GM12878 (cell line): ENCODE data around the gene PACS1. TPM values are rescaled to one million over a fixed set of nuclear protein-coding genes. Genes with fewer than 3 reads are reported as not detected.

Experiments
- ATAC-seq: fragments of 200-7000 bp; cut with Tn5 transposase; 3 replicates; pipeline ENCODE4 v1.9.1; 2020; ENCODE audit warnings: mild to moderate bottlenecking, moderate library complexity
- BruUV-seq: library from RNA; stranded (reverse); fragments of 400-500 nt; replicated peaks from 2 replicates; lab custom pipeline; 2021; lab: Mats Ljungman, UMichigan
- CTCF ChIA-PET: fragments of 300-600 bp; sonication (Branson Sonifier 250); formaldehyde crosslinking; extraction: SDS; loops from one replicate; lab custom pipeline; 2021; ENCODE audit warnings: inconsistent platforms; lab: Yijun Ruan, JAX
- POLR2A ChIA-PET: fragments of 350-600 bp; formaldehyde crosslinking; extraction: SDS; loops from one replicate; lab custom pipeline; 2021; ENCODE audit warnings: inconsistent platforms; lab: Charles Lee
- RAD21 ChIA-PET: fragments of 300-600 bp; sonication (Branson Sonifier 250); formaldehyde crosslinking; loops from one replicate; lab custom pipeline; 2023; ENCODE audit warnings: antibody characterized with exemption; ENCODE audit not compliant: unreplicated experiment; lab: Charles Lee
- SMC1A ChIA-PET: fragments of 300-600 bp; sonication (Branson Sonifier 250); formaldehyde crosslinking; loops from one replicate; lab custom pipeline; 2023; ENCODE audit not compliant: unreplicated experiment, uncharacterized antibody; lab: Charles Lee
- DNase-seq: peaks from one replicate; pipeline ENCODE4 v3.0.0-alpha.2; 2011; ENCODE audit warnings: low read depth, low spot score
- FAIRE-seq: peaks from 3 replicates; lab custom pipeline; 2011; peaks lifted over from hg19 to GRCh38; lab: Jason Lieb, UNC
- H2AFZ ChIP-seq: 2 replicates; pipeline ENCODE4 v1.6.0; 2011; ENCODE audit warnings: low read depth, low read length, control low read depth; ENCODE audit not compliant: control insufficient read depth
- H3K27ac ChIP-seq: 2 replicates; pipeline ENCODE4 v1.5.1; 2011; ENCODE audit warnings: control low read depth; ENCODE audit not compliant: control insufficient read depth, insufficient read depth
- H3K27me3 ChIP-seq, 2 experiments: replicated peaks in 1 of 2; 2 replicates each; pipeline versions ENCODE4 v1.6.0 to v1.6.1; 2011; ENCODE audit warnings: low read length in 1 of 2; ENCODE audit not compliant: control insufficient read depth in 2 of 2, insufficient read depth in 2 of 2
- H3K36me3 ChIP-seq, 2 experiments: 2 replicates each; pipeline ENCODE4 v1.5.1; 2011; ENCODE audit warnings: low read length in 1 of 2; ENCODE audit not compliant: control insufficient read depth in 2 of 2, insufficient read depth in 2 of 2
- H3K4me1 ChIP-seq: 2 replicates; pipeline ENCODE4 v1.6.1; 2011; ENCODE audit warnings: mild to moderate bottlenecking, low read length, moderate library complexity, mixed read lengths; ENCODE audit not compliant: control insufficient read depth, insufficient read depth
- H3K4me2 ChIP-seq: 2 replicates; pipeline ENCODE4 v1.6.0; 2011; ENCODE audit warnings: control low read depth; ENCODE audit not compliant: control insufficient read depth, insufficient read depth
- H3K4me3 ChIP-seq: fragments of 200-600 bp; sonication (generic); 2 replicates; pipeline ENCODE4 v1.5.1; 2016
- H3K79me2 ChIP-seq: 2 replicates; pipeline ENCODE4 v1.6.0; 2011; ENCODE audit warnings: low read length; ENCODE audit not compliant: control insufficient read depth, insufficient read depth
- H3K9ac ChIP-seq: 2 replicates; pipeline ENCODE4 v1.8.0; 2011; ENCODE audit warnings: low read length, control low read depth, mixed read lengths; ENCODE audit not compliant: control insufficient read depth, insufficient read depth
- H3K9me3 ChIP-seq: replicated peaks from 3 replicates; pipeline ENCODE4 v1.5.1; 2011; ENCODE audit warnings: mild to moderate bottlenecking, low read length; ENCODE audit not compliant: control insufficient read depth, insufficient read depth
- H4K20me1 ChIP-seq: 2 replicates; pipeline ENCODE4 v1.6.0; 2011; ENCODE audit not compliant: control insufficient read depth, insufficient read depth
- BHLHE40 ChIP-seq, 2 experiments: fragments of 450-650 bp in 1 of 2; IDR thresholded peaks; 2 replicates each; pipeline ENCODE4 v1.6.1; 2011 to 2017; ENCODE audit warnings: low read depth in 2 of 2, borderline replicate concordance in 1 of 2, improper control_type of control experiment in 1 of 2, low read length in 1 of 2, mild to moderate bottlenecking in 1 of 2
- CHD4 ChIP-seq: fragments of 200-600 bp; sonication (generic); IDR thresholded peaks from 2 replicates; pipeline ENCODE4 v1.6.1; 2016; ENCODE audit warnings: mild to moderate bottlenecking
- EED ChIP-seq: sonication (generic); IDR thresholded peaks from 2 replicates; pipeline ENCODE4 v1.6.1; 2016; ENCODE audit warnings: antibody characterized with exemption, low read depth
- MEF2B ChIP-seq: fragments of 450-650 bp; IDR thresholded peaks from 2 replicates; pipeline ENCODE4 v1.6.1; 2018; ENCODE audit warnings: mild to moderate bottlenecking, moderate library complexity; ENCODE audit not compliant: partially characterized antibody, poor library complexity, severe bottlenecking
- NFYA ChIP-seq: IDR thresholded peaks from 2 replicates; pipeline ENCODE4 v1.6.1; 2011; ENCODE audit warnings: low read depth, mild to moderate bottlenecking, low read length, improper control_type of control experiment, borderline replicate concordance
- NFYB ChIP-seq: IDR thresholded peaks from 2 replicates; pipeline ENCODE4 v1.6.1; 2011; ENCODE audit warnings: low read depth, mild to moderate bottlenecking, low read length, improper control_type of control experiment, moderate library complexity; ENCODE audit not compliant: insufficient read depth
- PAX5 ChIP-seq: IDR thresholded peaks from 2 replicates; pipeline ENCODE4 v1.6.1; 2011; ENCODE audit warnings: low read depth, low read length, borderline replicate concordance
- POU2F2 ChIP-seq: IDR thresholded peaks from 3 replicates; pipeline ENCODE4 v1.6.1; 2011; ENCODE audit warnings: low read depth, mild to moderate bottlenecking, low read length, borderline replicate concordance
- RB1 ChIP-seq: fragments of 450-650 bp; formaldehyde crosslinking; IDR thresholded peaks from 2 replicates; pipeline ENCODE4 v1.6.1; 2017; ENCODE audit warnings: mild to moderate bottlenecking, borderline replicate concordance
- RUNX3 ChIP-seq: IDR thresholded peaks from 2 replicates; pipeline ENCODE4 v1.6.1; 2012; ENCODE audit warnings: low read length, inconsistent platforms
- SMARCA5 ChIP-seq: fragments of 450-650 bp; IDR thresholded peaks from 2 replicates; pipeline ENCODE4 v1.6.1; 2017; ENCODE audit warnings: mild to moderate bottlenecking
- ZBED1 ChIP-seq: IDR thresholded peaks from 2 replicates; pipeline ENCODE4 v1.6.1; 2016; ENCODE audit warnings: borderline replicate concordance
- ZNF217 ChIP-seq: fragments of 450-650 bp; IDR thresholded peaks from 2 replicates; pipeline ENCODE4 v1.6.1; 2017; ENCODE audit warnings: antibody characterized with exemption, mild to moderate bottlenecking
- ZZZ3 ChIP-seq: IDR thresholded peaks from 2 replicates; pipeline ENCODE4 v1.6.1; 2011; ENCODE audit warnings: low read depth; ENCODE audit not compliant: control insufficient read depth, insufficient read length
- WGBS: methylation state at CpG from one replicate; pipeline ENCODE4 v1.1.6; 2016; ENCODE audit warnings: low lambda C conversion rate; ENCODE audit not compliant: insufficient replicate concordance, insufficient coverage; ENCODE audit errors: missing lambda C conversion rate; 5-methylcytosine and 5-hydroxymethylcytosine counted together
- in situ Hi-C: fragments of 300-500 bp; cut with MboI; formaldehyde crosslinking; loops from 9 replicates; pipeline ENCODE4 v1.14.3; 2018; ENCODE audit warnings: mixed read lengths
- intact Hi-C: fragments of 100-400 bp; cut with micrococcal nuclease; formaldehyde crosslinking; loops from one replicate; pipeline ENCODE4 v1.14.2; 2022; ENCODE audit not compliant: unreplicated experiment
- polyA plus RNA-seq, 11 experiments: library from polyadenylated mRNA; depleted of rRNA in 4 of 11; unstranded in 6 of 11; stranded (reverse) in 5 of 11; fragments of >200 nt; fragmentation: Nextera tagmentation in 4 of 11; fragmentation: Illumina TruSeq in 1 of 11; extraction: Ambion mirVana in 4 of 11; extraction: Trizol in 1 of 11; gene quantifications; 1 replicate in 1 of 11; 2 replicates in 10 of 11; pipeline versions ENCODE4 v1.2.1 to v1.2.3, GENCODE V29; 2011 to 2016; ENCODE audit warnings: inconsistent platforms in 2 of 11, missing spikeins in 2 of 11, low read depth in 1 of 11
- total RNA-seq, 4 experiments: library from RNA; depleted of rRNA in 3 of 4; stranded (reverse); fragments of >200 nt in 3 of 4; fragmentation: Illumina TruSeq in 1 of 4; extraction: Trizol in 1 of 4; gene quantifications; 2 replicates each; pipeline versions ENCODE4 v1.2.1 to v1.2.3, GENCODE V29; 2013 to 2021
- TF ChIP-seq, protein P1 (sequence below): fragments of 450-650 bp; IDR thresholded peaks from 2 replicates; pipeline ENCODE4 v1.6.1; 2017; ENCODE audit warnings: borderline replicate concordance
- TF ChIP-seq, protein P2 (sequence below): fragments of 450-650 bp; IDR thresholded peaks from 2 replicates; pipeline ENCODE4 v1.6.1; 2017; ENCODE audit warnings: mild to moderate bottlenecking, low read depth, inconsistent platforms; ENCODE audit not compliant: poor library complexity, severe bottlenecking

The PACS1 gene
- total and polyA plus RNA-seq, 10 of the 15 experiments (the other 5 are each of a cell fraction or from before 2014, with no cell fraction given), result 1.1 to 74.3 (median 17.9) TPM

DNA sequence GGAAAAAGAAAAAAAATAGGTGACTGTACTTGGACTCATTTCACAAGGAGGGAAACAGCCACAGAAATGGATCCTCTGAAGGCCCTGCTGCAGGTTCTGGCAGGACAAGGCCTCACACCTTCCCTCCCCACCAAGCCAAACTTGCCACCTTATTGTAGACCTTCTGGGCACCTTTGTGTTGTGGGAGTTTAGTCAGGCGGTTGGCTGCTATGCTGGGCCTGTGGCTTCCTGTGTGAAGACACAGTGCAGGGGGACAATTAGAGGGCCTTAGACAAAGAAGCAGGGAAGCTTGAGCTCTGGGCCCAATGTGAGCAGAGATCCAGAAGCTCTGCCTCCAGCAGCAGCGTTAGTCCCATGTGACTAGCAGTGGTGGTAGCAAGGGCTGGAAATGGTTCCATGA, 202.5 kb downstream of the PACS1 start (continued):
- TF ChIP-seq, protein P1, sequence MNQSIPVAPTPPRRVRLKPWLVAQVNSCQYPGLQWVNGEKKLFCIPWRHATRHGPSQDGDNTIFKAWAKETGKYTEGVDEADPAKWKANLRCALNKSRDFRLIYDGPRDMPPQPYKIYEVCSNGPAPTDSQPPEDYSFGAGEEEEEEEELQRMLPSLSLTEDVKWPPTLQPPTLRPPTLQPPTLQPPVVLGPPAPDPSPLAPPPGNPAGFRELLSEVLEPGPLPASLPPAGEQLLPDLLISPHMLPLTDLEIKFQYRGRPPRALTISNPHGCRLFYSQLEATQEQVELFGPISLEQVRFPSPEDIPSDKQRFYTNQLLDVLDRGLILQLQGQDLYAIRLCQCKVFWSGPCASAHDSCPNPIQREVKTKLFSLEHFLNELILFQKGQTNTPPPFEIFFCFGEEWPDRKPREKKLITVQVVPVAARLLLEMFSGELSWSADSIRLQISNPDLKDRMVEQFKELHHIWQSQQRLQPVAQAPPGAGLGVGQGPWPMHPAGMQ, result no peak

DNA sequence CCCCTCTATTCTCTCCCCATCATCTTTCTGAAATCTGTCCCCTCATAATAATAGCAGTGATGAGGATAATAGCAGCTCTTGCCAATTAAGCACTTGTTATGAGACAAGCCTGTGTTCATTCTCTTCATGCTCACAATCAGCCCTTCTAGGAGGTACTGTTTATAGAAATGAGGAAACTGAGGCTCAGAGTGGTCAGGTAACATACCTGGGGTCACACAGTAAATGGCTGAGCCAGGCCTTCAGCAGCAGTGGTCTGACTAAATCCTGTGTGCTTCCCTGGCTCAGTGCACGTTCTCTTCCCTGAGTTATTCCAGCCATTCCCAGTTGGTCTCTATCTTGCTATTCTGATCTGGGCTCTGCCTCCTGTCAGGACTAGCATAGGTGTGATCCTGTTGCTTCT, 204.1 kb downstream of the PACS1 start:
- no peak for DNase-seq
- WGBS, result 6% methylated on average over 1 of the region's 1 CpG
- in situ Hi-C loops, result no loop called here
- Histone ChIP-seq H3K27me3 (no peaks in the 10 kb centered on the region), H4K20me1 (no peaks in the 10 kb centered on the region), H3K79me2 (peaks cover 19% of the 10 kb centered on the region), H3K36me3 (peaks cover 20 to 32% of the 10 kb centered on the region in 2 experiments), H3K27ac (no peak overlapping the region), H3K4me1 (peaks cover 9% of the 10 kb centered on the region), H3K4me2 (no peak overlapping the region), H2AFZ (no peak overlapping the region), H3K4me3 (no peak overlapping the region), H3K9me3 (no peaks in the 10 kb centered on the region), H3K9ac (no peak overlapping the region)
- ATAC-seq, result no peak
- BruUV-seq, result no TSS peak
- ChIA-PET POLR2A (interaction anchor here (0.5 kb wide), 1 partner anchor 14 kb away, joined by 4 read pairs; no protein-coding TSS in a partner anchor), SMC1A (no interaction called here), RAD21 (no interaction called here), CTCF (interaction anchor here (0.8 kb wide), 1 partner anchor 38 kb away, joined by 3 read pairs; no protein-coding TSS in a partner anchor)
- FAIRE-seq, result no peak
- TF ChIP-seq PAX5 (no peak), BHLHE40 (IDR thresholded peaks at IDR 0.05; ENCODE audit: borderline replicate concordance in 1 of 2, low read depth in 2 of 2, low read length in 1 of 2) (no peak), CHD4 (no peak), RB1 (no peak), SMARCA5 (no peak), ZBED1 (no peak), NFYB (no peak), RUNX3 (no peak), POU2F2 (no peak), MEF2B (no peak), ZNF217 (no peak), ZZZ3 (no peak), NFYA (no peak), EED (no peak)
- TF ChIP-seq, protein P2, sequence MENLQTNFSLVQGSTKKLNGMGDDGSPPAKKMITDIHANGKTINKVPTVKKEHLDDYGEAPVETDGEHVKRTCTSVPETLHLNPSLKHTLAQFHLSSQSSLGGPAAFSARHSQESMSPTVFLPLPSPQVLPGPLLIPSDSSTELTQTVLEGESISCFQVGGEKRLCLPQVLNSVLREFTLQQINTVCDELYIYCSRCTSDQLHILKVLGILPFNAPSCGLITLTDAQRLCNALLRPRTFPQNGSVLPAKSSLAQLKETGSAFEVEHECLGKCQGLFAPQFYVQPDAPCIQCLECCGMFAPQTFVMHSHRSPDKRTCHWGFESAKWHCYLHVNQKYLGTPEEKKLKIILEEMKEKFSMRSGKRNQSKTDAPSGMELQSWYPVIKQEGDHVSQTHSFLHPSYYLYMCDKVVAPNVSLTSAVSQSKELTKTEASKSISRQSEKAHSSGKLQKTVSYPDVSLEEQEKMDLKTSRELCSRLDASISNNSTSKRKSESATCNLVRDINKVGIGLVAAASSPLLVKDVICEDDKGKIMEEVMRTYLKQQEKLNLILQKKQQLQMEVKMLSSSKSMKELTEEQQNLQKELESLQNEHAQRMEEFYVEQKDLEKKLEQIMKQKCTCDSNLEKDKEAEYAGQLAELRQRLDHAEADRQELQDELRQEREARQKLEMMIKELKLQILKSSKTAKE, result no peak
- intact Hi-C loops, result no loop called here
